Spleen (tissue), 7 donors: Measurements from ENCODE around the gene FAM72D.
"Not testable (repeated sequence)": the region's sequence is repeated elsewhere in the genome, so short reads cannot be mapped to it uniquely, and the experiment has no call there.

ENCODE experiments used
- CTCF ChIP-seq, 11 experiments: fragments of 200-600 bp in 7 of 11; fragments of 450-650 bp in 4 of 11; sonication (generic) in 4 of 11; IDR thresholded peaks in 8 of 11; conservative IDR thresholded peaks in 3 of 11; 1 replicate in 7 of 11; 2 replicates in 4 of 11; pipeline versions ENCODE4 v1.4.0 to v1.8.0; 2016 to 2021; ENCODE audit warnings: antibody characterized with exemption in 11 of 11, inconsistent platforms in 4 of 11, mild to moderate bottlenecking in 1 of 11
- POLR2A ChIP-seq, 3 donors: fragments of 450-650 bp; IDR thresholded peaks; one replicate each; pipeline ENCODE4 v1.5.1; 2017; ENCODE audit warnings: antibody characterized with exemption in 3 of 3, mild to moderate bottlenecking in 1 of 3
- POLR2AphosphoS5 ChIP-seq, 3 donors: sonication (generic); formaldehyde crosslinking; IDR thresholded peaks; one replicate each; pipeline ENCODE4 v1.5.1; 2017; ENCODE audit warnings: antibody characterized with exemption in 3 of 3
- donor health status: DM: no; HTN: no; CAD: no; lungs with moderate emphysema.
- donor health status: DM: no; HTN: no; CAD: no.
- donor health status: DM: no; HTN: no; CAD: no.

GRCh38 chr1:145065194-145065826 lies 30.5 kb upstream of the FAM72D start:
- TF ChIP-seq CTCF (IDR thresholded peaks at IDR 0.05 in 8 of 11, conservative IDR thresholded peaks at IDR 0.05 in 3 of 11); POLR2AphosphoS5 (IDR thresholded peaks at IDR 0.05); POLR2A (IDR thresholded peaks at IDR 0.05): not testable (repeated sequence)
